Daoy (cell line): Measurements from ENCODE around the gene RBL2. TPM values are rescaled to one million over a fixed set of nuclear protein-coding genes. Genes with fewer than 3 reads are reported as not detected.
"Not testable (repeated sequence)": the region's sequence is repeated elsewhere in the genome, so short reads cannot be mapped to it uniquely, and the experiment has no call there.

Experiments used
- DNase-seq: peaks from one replicate; pipeline ENCODE4 v3.0.0-alpha.2; 2015; ENCODE audit warnings: low read depth
- total RNA-seq: library from RNA; depleted of rRNA; stranded (reverse); fragments of >200 nt; shearing (Covaris generic); gene quantifications from 2 replicates; pipeline ENCODE4 v1.2.3, GENCODE V29; 2014; rRNA removed

The RBL2 gene
- total RNA-seq, 1 experiment from 2014 or later: 13.8 TPM

DNA sequence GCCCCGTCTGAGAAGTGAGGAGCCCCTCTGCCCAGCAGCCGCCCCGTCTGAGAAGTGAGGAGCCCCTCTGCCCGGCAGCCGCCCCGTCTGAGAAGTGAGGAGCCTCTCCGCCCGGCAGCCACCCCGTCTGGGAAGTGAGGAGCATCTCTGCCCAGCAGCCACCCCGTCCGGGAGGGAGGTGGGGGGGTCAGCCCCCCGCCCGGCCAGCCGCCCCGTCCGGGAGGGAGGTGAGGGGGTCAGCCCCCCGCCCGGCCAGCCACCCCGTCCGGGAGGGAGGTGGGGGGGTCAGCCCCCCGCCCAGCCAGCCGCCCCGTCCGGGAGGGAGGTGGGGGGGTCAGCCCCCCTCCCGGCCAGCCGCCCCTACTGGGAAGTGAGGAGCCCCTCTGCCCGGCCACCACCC is 105.1 kb downstream of the RBL2 start:
- not testable (repeated sequence) for DNase-seq

DNA sequence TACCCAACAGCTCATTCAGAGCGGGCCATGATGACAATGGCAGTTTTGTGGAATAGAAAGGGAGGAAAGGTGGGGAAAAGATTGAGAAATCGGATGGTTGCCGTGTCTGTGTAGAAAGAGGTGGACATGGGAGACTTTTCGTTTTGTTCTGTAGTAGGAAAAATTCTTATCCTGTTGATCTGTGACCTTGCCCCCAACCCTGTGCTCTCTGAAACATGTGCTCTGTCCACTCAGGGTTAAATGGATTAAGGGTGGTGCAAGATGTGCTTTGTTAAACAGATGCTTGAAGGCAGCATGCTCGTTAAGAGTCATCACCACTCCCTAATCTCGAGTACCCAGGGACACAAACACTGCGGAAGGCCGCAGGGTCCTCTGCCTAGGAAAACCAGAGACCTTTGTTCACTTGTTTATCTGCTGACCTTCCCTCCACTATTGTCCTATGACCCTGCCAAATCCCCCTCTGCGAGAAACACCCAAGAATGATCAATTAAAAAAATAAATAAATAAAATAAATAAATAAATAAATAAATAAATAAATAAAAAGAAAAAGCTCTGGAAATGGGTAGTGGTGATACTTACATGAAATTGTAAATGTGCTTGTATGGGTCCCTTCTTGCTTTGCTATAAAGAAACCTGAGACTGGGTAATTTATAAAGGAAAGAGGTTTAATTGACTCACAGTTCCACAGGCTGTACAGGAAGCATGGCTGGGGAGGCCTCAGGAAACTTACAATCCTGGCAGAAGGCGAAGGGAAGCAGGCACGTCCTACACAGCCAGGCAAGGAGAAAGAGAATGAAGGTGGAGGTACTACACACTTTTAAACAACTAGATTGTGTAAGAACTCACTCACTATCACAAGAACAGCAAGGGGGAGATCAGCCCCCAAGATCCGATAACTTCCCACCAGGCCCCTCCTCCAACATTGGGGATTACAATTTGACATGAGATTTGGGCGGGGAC is 105.8 kb downstream of the RBL2 start:
- not testable (repeated sequence) for DNase-seq

Other genes with a start within 250 kb of the RBL2 start
- gene AKTIP, start 68.7 kb downstream of the RBL2 start, total RNA-seq: 7.6 and 14.1 TPM in 2 replicates